Activated T-cell treated with anti-CD3 and anti-CD28 coated beads, Interleukin-2, amount 50 U/mL, for 48 hours (primary cell): ENCODE measurements around the gene EXOSC2.

Experiments used
- DNase-seq, 2 experiments: peaks; one replicate each; pipeline ENCODE4 v3.0.0-alpha.2; 2020

Gene EXOSC2

GRCh38 chr9:130740218-130741023 is 46.8 kb downstream of the EXOSC2 start:
- no peak for DNase-seq

DNA sequence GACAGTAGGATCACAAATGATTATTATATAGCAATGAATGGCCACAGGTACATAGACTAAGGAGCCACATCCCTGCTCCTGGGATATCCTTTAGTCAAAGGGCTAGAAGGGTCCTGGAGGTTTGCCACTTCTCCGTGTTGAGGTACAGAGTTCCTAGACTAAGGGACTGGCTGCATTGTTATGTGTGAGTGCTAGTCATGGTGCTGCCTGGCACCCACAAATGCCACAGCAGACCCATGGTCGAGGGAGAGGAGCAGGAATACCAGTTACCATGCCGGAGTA is 47.4 kb downstream of the EXOSC2 start:
- DNase-seq, result no peak

GRCh38 chr9:130741831-130742449 is 48.4 kb downstream of the EXOSC2 start:
- peak; percentile 27 to 33 for DNase-seq

DNA sequence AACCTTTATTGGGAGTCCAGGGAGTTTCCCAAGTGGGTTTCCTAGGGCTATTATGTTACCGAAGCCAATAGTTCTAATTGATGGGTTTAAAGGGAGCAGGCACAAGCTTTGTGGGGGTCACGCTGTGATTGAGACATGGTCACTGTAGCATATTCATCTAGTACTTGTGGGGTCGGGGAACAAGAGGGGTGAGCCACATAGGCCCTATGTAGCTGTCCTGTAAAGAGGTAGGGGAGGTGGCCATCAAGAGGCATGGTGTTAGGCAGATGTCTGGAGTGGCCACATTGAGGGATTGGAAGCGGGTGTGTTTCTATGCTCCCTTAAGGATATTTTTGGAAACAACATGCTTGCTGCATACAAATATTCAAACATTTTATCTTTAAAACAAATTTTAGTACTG is 50.1 kb downstream of the EXOSC2 start:
- DNase-seq, result no peak

GRCh38 chr9:130745210-130745800 is 51.7 kb downstream of the EXOSC2 start:
- DNase-seq, result no peak

- no peak for DNase-seq
Measured at GRCh38 chr9:130745829-130746228, 52.2 kb downstream of the EXOSC2 start.

DNA sequence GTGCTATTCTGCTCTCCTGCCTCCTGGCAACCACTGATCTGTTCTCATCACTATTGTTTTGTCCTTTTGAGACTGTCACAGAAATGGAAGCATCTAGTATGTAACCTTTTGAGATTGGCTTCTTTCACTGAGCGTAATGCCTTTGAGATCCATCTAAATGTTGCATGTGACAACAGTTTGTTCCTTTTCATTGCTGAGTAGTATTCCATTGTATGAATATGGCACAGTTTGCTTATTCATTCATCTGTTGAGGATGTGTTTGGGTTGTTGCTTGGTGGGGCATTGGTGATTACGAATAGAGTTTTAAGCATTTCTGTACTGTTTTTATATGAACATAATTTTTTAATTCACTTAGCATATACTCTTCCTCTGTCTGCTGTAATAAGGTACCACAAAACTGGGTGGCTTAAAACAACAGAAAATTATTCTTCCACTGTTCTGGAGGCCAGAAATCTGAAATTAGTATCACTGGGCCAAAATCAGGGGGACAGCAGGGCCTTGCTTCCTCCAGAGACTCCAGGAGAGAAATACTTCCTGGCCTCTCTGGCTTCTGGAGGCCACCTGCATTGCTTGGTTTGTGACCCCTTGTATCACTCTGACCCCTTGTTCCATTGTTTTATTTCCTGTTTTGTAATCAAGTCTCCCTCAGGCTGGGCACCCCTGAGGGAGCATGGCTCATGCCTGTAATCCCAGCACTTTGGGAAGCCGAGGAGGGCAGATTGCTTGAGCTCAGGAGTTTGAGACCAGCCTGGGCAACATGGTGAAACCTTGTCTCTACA is 53.0 kb downstream of the EXOSC2 start:
- DNase-seq, result no peak

GRCh38 chr9:130751631-130752355 is 58.2 kb downstream of the EXOSC2 start:
- DNase-seq, result no peak
